Liver (tissue), 9 donors: ENCODE measurements around the gene RNF220. TPM values are rescaled to one million over a fixed set of nuclear protein-coding genes. Genes with fewer than 3 reads are reported as not detected.
A peak's percentile ranks its signal among the peaks of the same experiment; 100 is the strongest.

ENCODE experiments used
- DNase-seq: peaks from one replicate; pipeline ENCODE4 v3.0.0-alpha.2; 2017; ENCODE audit warnings: low spot score
- H3K27ac ChIP-seq, 2 donors: one replicate each; pipeline ENCODE4 v1.7.0; 2013; ENCODE audit warnings: inconsistent platforms in 2 of 2, low read length in 2 of 2, control low read depth in 1 of 2, low read depth in 1 of 2, mild to moderate bottlenecking in 1 of 2
- H3K27me3 ChIP-seq, 4 donors: one replicate each; pipeline versions ENCODE4 v1.6.1 to v1.7.0; 2013; ENCODE audit warnings: low read length in 3 of 4, inconsistent platforms in 1 of 4, mild to moderate bottlenecking in 1 of 4, moderate library complexity in 1 of 4; ENCODE audit not compliant: control insufficient read depth in 4 of 4, insufficient read depth in 4 of 4
- H3K36me3 ChIP-seq, 4 donors: one replicate each; pipeline versions ENCODE4 v1.6.1 to v1.7.0; 2013; ENCODE audit warnings: low read length in 3 of 4, mild to moderate bottlenecking in 3 of 4, low read depth in 1 of 4, moderate library complexity in 1 of 4; ENCODE audit not compliant: control insufficient read depth in 4 of 4, insufficient read depth in 3 of 4
- H3K4me1 ChIP-seq, 4 donors: one replicate each; pipeline versions ENCODE4 v1.6.1 to v1.7.0; 2013; ENCODE audit warnings: low read length in 3 of 4, mild to moderate bottlenecking in 3 of 4, moderate library complexity in 1 of 4; ENCODE audit not compliant: control insufficient read depth in 4 of 4, insufficient read depth in 4 of 4
- H3K4me3 ChIP-seq, 3 donors: one replicate each; pipeline versions ENCODE4 v1.6.1 to v1.7.0; 2013; ENCODE audit warnings: low read length in 3 of 3, control low read depth in 1 of 3, low read depth in 1 of 3, mild to moderate bottlenecking in 1 of 3
- H3K9ac ChIP-seq, 2 donors: one replicate each; pipeline ENCODE4 v1.7.0; 2013; ENCODE audit warnings: low read length in 2 of 2, mild to moderate bottlenecking in 2 of 2, moderate library complexity in 2 of 2, control low read depth in 1 of 2, low read depth in 1 of 2
- H3K9me3 ChIP-seq, 4 donors: one replicate each; pipeline versions ENCODE4 v1.6.1 to v1.7.0; 2013; ENCODE audit warnings: low read length in 3 of 4; ENCODE audit not compliant: control insufficient read depth in 4 of 4
- ATF3 ChIP-seq: IDR thresholded peaks from 2 replicates; pipeline ENCODE4 v1.6.1; 2016; ENCODE audit warnings: antibody characterized with exemption
- CTCF ChIP-seq: fragments of 150-350 bp; IDR thresholded peaks from 2 replicates; pipeline ENCODE4 v1.5.1; 2017; ENCODE audit warnings: improper control_type of control experiment, low read depth, low read length; ENCODE audit not compliant: missing input control
- EGR1 ChIP-seq, 2 donors: IDR thresholded peaks; 2 replicates each; pipeline ENCODE4 v1.6.1; 2016 to 2018; ENCODE audit warnings: antibody characterized with exemption in 2 of 2, low read depth in 2 of 2
- FOXA1 ChIP-seq: IDR thresholded peaks from 2 replicates; pipeline ENCODE4 v1.6.1; 2016; ENCODE audit warnings: antibody characterized with exemption
- FOXA2 ChIP-seq: IDR thresholded peaks from 2 replicates; pipeline ENCODE4 v1.6.1; 2016; ENCODE audit warnings: antibody characterized with exemption
- HNF4A ChIP-seq, 2 donors: conservative IDR thresholded peaks; 2 replicates each; pipeline ENCODE4 v1.6.1; 2016; ENCODE audit warnings: antibody characterized with exemption in 2 of 2, mild to moderate bottlenecking in 2 of 2
- HNF4G ChIP-seq: IDR thresholded peaks from 2 replicates; pipeline ENCODE4 v1.6.1; 2016; ENCODE audit warnings: antibody characterized with exemption
- RAD21 ChIP-seq, 2 donors: IDR thresholded peaks; 2 replicates each; pipeline ENCODE4 v1.6.1; 2016; ENCODE audit warnings: antibody characterized with exemption in 2 of 2, mild to moderate bottlenecking in 2 of 2
- REST ChIP-seq: IDR thresholded peaks from 2 replicates; pipeline ENCODE4 v1.6.1; 2016; ENCODE audit warnings: antibody characterized with exemption, mild to moderate bottlenecking
- RXRA ChIP-seq, 2 donors: IDR thresholded peaks; 2 replicates each; pipeline ENCODE4 v1.6.1; 2017 to 2018; ENCODE audit warnings: antibody characterized with exemption in 2 of 2, mild to moderate bottlenecking in 1 of 2
- SP1 ChIP-seq: IDR thresholded peaks from 2 replicates; pipeline ENCODE4 v1.6.1; 2018; ENCODE audit warnings: antibody characterized with exemption, mild to moderate bottlenecking
- TAF1 ChIP-seq: conservative IDR thresholded peaks from 2 replicates; pipeline ENCODE4 v1.6.1; 2016; ENCODE audit warnings: antibody characterized with exemption, mild to moderate bottlenecking
- ZBTB33 ChIP-seq: IDR thresholded peaks from 2 replicates; pipeline ENCODE4 v1.6.1; 2016; ENCODE audit warnings: antibody characterized with exemption
- WGBS: extraction: QIAGEN DNeasy Blood & Tissue Kit; methylation state at CpG from one replicate; pipeline ENCODE4 v1.1.7; 2013; 5-methylcytosine and 5-hydroxymethylcytosine counted together
- polyA plus RNA-seq, 2 donors: library from polyadenylated mRNA; stranded (reverse) in 1 of 2; unstranded in 1 of 2; fragments of 200-250 nt in 1 of 2; fragments of >200 nt in 1 of 2; fragmentation: Nextera tagmentation in 1 of 2; extraction: Ambion mirVana in 1 of 2; gene quantifications; one replicate each; pipeline versions ENCODE4 v1.2.1 to v1.2.3, GENCODE V29; 2013 to 2015
- total RNA-seq, 2 donors: library from RNA; depleted of rRNA; stranded (reverse); fragments of >200 nt; gene quantifications; one replicate each; pipeline ENCODE4 v1.2.3, GENCODE V29; 2014
- donor health status: healthy.
- donor health status: healthy.
- donor health status: healthy.
- donor health status: healthy.
- donor health status: healthy.

Gene RNF220
- total and polyA plus RNA-seq, 4 donors = 18.2 to 35.8 (median 26.1) TPM

GRCh38 chr1:44651069-44651468, 246.0 kb downstream of the RNF220 start:
- Histone ChIP-seq H3K27me3 (no peaks in the 10 kb centered on the region), H3K9ac (no peak overlapping the region), H3K9me3 (no peaks in the 10 kb centered on the region), H3K36me3 (peaks cover 11 to 44% (median 13%) of the 10 kb centered on the region in 4 donors), H3K4me3 (no peak overlapping the region), H3K27ac (no peak overlapping the region), H3K4me1 (peaks cover 2 to 18% (median 5%) of the 10 kb centered on the region in 4 donors)
- no peak for TF ChIP-seq FOXA1
- no peak for TF ChIP-seq CTCF
- no peak for TF ChIP-seq EGR1 (IDR thresholded peaks at IDR 0.05; ENCODE audit: low read depth in 2 of 2)
- no peak for TF ChIP-seq HNF4A (conservative IDR thresholded peaks at IDR 0.05)
- TF ChIP-seq ZBTB33 = no peak
- TF ChIP-seq HNF4G = no peak
- no peak for TF ChIP-seq FOXA2
- TF ChIP-seq TAF1 = no peak
- no peak for TF ChIP-seq REST
- TF ChIP-seq ATF3 = no peak
- TF ChIP-seq RAD21 (IDR thresholded peaks at IDR 0.05) = no peak
- TF ChIP-seq RXRA (IDR thresholded peaks at IDR 0.05) = no peak
- no peak for TF ChIP-seq SP1
- 91% methylated on average over 8 of the region's 8 CpGs for WGBS
- DNase-seq = no peak

- 58% methylated on average over 7 of the region's 7 CpGs for WGBS
- TF ChIP-seq TAF1 = no peak
- TF ChIP-seq RAD21 (IDR thresholded peaks at IDR 0.05) = peak; percentile 92
- TF ChIP-seq CTCF = peak; percentile 94
- peaks cover 0 to 10% (median 3%) of the 10 kb centered on the region in 4 donors for H3K4me1 ChIP-seq
- DNase-seq = peak; percentile 88
- H3K9me3 ChIP-seq = no peaks in the 10 kb centered on the region
- no peak overlapping the region for H3K9ac ChIP-seq
- no peaks in the 10 kb centered on the region for H3K27me3 ChIP-seq
- H3K36me3 ChIP-seq = peaks cover 9 to 35% (median 13%) of the 10 kb centered on the region in 4 donors
- H3K27ac ChIP-seq = no peak overlapping the region
- no peak overlapping the region for H3K4me3 ChIP-seq
Measured at GRCh38 chr1:44652445-44653106, 247.5 kb downstream of the RNF220 start.
